ENCODE results near the gene PKDCC.

- TF ChIP-seq CTCF (IDR thresholded peaks at IDR 0.05) (no peak), POLR2AphosphoS5 (IDR thresholded peaks at IDR 0.05; ENCODE audit: low read depth, low read length) (no peak)
Measured at GRCh38 chr2:42071791-42072190, 24.0 kb downstream of the PKDCC start.

All from Panc1 (cell line).